NCI-H774 (cell line): Measurements from ENCODE around the gene LLCFC1.

ENCODE experiments used
- DNase-seq: peaks from one replicate; lab custom pipeline; 2025; lab: John Stamatoyannopoulos, UW

LLCFC1 gene

DNA sequence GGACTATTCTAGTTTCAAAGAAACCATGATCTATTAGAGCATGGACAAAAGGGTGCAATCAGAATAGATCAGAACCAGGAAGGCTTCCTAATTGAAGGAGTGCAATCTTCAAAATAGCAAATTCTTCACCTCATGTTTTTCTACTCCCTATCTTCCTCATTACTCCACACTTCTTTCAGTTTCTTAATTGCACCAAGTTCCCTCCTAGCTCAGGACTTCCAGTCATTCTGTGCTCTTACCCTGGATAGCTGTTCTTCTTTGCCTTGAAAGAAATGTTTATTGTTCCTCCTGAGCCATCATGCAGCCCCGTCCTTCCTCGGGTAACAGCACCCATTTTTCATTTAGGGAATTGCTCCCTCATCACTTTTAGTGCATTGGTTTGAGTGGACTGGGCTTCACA, 28.8 kb upstream of the LLCFC1 start:
- no peak for DNase-seq

DNA sequence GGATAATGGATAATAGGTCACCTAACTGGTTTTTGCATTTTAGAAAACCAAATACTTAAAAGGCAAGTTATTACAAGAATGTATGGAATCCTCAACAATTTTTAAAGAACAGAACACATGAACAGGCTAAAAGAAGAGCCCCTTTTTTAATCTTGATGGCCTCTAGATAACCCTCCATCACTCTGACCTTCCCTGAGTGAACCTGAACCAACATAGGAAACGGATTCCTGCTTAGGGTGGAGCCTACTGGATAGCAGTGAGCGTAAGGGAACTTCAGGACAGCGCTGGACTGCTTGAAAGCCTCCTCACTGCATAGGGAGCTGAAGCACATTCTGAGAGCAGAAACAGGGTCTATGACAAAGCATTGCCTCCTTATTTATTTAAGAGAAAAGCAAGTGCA, 26.2 kb upstream of the LLCFC1 start:
- DNase-seq: no peak

DNA sequence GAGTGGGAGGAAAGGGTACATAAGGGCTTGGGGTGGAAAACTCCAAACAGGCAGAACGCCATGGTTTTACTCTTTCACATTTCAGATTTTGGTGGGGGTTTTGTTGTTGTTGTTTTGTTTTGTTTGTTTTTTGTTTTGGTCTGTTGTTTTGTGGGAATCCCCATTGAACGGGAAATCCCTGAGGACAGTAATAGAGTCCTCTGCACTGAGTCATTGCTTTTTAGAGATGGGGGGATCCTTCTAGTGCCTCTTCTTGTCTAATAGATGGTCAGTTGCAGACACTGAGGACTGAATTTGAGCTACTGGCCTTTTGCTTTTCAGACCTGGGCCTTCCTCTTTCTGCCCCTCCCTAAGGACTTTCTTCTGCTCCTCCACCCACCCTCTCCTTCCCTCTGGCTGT, 25.7 kb upstream of the LLCFC1 start:
- DNase-seq: no peak

DNA sequence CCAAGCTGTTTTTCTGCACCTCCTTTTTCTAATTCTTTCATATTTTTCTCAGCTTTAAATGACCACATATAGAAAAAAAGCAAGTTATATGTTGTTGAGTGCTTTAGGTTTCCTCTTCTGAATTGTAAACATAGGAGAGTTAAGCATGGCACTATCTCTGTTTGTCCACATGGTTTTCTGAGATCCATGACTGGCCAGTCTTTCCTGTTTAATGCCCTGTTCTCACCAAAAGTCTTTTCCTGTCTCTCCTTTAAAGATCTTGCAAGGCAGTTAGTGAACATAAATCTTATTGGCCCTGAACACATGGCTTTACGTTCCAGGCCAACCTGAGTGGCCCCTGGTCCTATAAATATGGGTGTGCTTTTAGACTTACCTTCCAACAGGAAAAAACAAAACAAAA, 25.2 kb upstream of the LLCFC1 start:
- no peak for DNase-seq

DNA sequence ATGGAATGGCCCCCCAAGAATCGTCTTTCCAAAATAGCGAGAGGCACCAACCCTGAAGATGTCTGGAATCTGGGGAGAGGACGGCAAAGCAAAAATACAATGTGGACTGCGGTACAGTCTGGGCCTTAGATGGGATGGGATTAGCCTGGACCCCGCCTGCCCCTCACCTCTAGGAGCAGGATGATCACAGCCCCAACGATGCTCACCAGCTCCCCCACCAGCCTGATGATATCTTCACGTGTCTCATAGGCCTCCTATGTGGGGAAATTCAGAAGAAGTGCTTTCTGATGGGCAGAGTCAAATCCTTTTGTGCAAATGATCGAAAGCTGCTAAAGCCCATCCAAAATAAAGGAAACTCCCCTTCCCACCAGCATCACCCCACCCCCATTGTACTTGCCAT, 24.0 kb upstream of the LLCFC1 start:
- DNase-seq: no peak

DNA sequence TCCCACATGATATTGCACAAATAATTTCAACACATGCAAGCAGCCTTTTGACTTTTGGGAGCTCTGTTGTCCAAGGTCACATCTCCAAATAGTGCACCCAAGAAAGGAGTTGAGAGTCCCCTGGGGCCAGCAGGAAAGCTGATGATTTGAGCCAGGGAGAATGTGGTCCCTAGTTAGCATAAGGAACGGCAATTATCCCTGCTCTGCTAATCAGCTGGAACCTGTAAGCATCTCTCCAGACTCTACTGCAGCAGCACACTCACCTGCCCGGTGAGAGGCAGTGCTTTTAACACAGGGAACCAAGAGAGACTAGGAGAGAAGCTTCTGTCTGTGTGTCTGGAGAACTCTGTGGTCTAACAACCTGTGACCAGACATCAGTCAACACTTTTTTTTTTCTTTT, 22.8 kb upstream of the LLCFC1 start:
- DNase-seq: no peak

- no peak for DNase-seq
These were observed 21.8 kb upstream of the LLCFC1 start for GRCh38 chr7:142917447-142917846.

DNA sequence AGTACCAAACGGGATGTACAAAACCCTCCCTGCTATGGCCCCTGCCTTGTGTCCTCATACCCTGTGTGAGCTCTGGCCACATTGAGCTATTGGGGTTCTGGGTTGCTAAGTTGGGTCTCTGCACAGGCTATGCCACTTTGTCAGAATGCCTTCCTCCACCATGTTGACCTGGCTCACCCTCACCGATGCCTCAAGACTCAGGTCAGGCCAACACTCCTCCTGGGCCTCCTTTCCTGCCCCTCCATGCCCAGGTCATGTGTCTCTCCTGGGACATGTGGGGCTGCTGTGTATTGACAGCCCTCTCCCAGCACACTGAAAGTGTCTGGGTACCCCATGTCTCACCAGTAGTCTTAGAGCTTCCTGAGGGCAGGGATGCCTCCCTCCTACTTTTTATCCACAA, 20.4 kb upstream of the LLCFC1 start:
- no peak for DNase-seq

DNA sequence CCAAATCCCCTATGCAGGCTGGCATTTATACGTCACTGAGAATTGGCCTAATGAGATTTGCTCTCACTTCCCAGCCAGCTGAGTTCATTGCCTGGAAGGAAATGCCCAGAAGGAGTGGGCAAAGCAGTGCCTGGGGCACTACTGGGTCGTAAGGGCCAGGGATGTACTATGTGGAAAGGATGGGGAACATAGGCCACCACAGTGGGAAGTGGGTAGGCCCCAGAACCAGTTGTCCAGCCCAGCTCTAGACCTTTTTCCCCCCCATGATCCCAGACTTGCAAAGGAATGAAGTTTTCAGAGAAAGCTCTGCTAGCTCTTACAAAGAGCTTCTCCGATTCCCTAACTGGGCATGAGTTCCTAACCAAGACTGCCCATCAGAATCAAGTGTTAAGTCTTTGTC, 19.6 kb upstream of the LLCFC1 start:
- DNase-seq: no peak

- no peak for DNase-seq
These were observed 15.9 kb upstream of the LLCFC1 start for GRCh38 chr7:142923391-142923790.

DNA sequence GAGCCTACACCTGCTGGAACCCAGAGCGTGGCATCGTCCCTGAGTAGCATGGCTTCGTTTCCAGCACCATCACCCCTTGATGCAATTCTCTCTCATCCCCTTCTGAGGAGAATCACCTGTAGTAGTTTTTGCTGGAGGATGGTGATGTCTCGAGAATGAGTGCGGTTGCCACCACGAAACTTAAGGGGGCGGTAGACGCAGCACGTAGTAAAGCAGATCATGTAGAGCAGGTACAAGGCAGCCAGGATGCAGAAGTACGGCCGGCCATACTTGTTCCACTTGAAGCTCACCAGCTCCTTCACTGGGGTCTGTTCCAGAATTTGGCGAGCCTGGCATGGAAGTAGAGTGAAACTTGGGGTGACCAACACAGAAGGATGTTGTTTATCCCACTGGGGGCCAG, 13.9 kb upstream of the LLCFC1 start:
- DNase-seq: no peak

DNA sequence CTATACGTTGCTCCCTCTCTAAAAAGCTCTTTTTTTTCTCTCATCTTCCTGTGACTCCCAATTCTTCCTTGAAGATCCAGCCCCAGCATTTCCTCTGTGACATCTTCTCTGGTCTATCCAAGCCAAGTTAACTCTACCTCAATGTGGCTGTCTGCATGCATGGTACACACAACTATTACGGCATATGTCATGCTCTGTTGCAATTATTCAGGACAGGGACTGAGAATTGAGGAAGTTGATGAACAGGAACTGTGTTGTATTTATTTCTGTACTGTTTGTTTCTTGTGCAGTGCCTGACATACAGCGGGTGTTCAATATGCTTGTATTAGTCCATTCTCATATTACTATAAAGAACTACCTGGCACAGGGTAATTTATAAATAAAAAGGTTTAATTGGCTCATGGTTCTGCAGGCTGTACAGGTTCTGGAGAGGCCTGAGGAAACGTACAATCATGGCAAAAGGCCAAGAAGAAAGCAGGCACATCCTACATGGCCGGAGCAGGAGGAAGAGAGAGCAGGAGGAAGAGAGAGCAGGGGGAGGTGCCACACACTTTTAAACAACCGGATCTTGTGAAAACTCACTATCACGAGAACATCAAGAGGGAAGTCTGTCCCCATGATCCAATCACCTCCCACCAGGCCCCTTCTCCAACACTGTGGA, 12.1 kb upstream of the LLCFC1 start:
- no peak for DNase-seq

DNA sequence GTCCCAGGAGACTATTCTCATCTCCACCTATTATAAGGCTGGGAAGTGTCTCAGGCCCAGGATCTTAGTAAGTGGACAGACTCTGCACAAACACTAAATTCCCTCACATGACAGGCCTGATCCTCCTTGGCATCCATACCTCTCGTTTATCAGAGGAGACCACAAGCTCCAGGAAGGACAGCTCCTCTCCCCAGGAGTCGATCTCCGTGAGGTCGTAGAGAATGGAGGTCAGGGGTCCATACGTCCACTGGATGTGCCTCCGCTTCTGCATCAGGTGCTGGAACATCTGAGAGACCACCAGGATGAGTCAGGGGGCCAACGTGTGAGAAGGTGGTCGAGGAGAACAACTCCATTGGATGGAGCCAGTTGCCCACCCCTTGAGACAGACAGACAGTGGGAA, 11.3 kb upstream of the LLCFC1 start:
- no peak for DNase-seq

DNA sequence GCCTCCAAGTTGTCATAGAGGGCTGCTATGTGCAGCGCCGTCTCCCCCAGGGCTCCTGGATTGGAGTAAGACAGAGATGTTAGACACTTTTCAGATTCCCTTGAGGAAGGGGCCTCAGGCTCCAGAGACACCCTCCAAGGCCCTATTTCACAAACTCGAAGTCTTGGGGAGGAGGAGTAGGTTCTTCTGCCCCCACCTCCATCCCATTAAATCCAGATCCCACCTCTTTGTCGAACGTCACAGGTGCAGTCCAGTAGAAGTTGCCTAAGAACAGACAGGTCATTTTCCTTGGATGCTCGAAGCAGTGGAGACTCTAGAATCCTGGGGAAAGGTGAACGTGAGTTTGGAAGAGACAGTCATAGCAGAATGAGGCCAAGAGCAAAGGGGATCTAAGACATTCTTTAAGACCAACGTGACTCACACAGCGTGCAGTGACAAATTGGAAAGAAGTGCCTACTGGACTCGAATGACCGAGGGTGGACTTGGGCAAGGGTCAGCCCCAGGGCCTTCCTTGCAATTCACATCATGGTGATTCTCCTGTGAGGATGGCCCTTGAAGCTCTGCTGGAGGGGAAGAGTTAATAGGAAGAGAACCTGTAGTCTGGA, 9.1 kb upstream of the LLCFC1 start:
- no peak for DNase-seq

- no peak for DNase-seq
These were observed 6.7 kb upstream of the LLCFC1 start for GRCh38 chr7:142932386-142933091.

- no peak for DNase-seq
These were observed 6.2 kb upstream of the LLCFC1 start for GRCh38 chr7:142933092-142933475.

- DNase-seq: no peak
These were observed 5.7 kb upstream of the LLCFC1 start, which contains the start of gene TRPV5 for GRCh38 chr7:142933624-142934023. TRPV5 (minus strand) TSS chr7:142933746; CDS start chr7:142933459, 287 bp downstream.

DNA sequence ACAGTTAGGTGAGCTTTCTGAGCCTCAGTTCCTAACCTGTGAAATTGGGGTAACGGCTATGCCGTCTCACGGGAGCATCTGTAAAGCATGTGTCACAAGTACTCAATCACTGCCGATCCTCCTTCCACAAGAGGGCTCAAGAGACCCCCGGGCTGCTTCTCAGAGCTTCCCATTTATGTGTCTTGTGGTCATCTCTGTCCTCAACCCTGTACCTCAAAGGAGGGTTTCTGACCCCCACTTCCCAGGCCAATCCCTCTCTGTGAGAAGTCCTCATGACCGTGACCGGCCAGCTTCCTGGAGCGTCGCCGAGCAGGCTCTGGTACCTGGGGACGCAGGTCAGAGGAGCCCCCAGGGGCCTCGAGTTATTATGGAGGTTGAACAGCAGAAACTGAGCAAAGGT, 5.2 kb upstream of the LLCFC1 start:
- DNase-seq: no peak

DNA sequence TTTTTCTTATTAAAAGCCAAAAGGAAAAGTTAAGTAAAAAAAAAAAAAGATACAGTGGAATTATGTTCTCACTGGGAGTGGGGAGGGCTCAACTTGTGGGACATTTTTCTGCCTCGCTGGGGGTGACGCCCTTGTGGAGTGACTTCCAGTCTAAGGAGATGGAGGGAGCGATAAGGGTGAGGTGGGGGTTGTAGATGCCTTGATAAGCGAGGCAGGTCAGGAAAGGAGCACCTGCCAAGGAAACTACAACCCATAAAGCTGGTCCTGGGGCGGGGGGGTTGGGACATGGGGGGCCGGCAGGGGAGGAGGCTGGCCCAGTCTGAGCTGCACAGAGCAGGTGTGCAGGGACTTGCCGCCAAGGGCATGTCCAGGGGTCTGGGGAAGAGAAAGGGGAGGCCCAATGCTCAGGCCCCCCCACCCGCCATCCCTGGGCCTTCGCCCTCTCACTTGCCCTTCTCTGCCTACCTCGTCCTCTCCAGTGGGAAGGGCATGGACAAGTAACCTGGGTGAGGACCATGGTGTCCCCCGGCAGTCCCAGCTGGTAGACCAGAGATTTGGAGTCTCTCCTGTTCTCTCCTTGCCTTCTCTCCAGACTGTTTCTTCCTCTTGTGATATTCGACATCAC, 3.2 kb upstream of the LLCFC1 start:
- DNase-seq: no peak

DNA sequence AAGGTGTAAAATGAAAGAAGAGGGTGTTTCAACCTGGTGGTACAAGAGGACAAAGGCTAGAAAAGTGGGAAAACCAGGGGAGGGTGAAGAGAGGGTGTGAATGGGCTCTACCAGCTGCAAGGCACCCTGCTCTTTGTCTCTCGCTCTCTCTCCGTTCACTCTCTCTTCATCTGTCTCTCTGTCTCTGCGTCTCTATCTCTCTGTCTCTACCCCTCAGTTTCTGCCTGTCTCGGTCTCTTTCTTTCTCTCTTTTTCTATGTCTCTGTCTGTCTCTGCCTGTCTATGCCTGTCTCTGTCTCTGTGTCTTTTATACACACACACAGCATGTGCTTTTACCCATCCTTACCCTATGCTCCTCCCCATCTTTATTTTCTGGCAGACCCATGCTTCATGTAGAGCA, 673 bp upstream of the LLCFC1 start:
- DNase-seq: no peak

DNA sequence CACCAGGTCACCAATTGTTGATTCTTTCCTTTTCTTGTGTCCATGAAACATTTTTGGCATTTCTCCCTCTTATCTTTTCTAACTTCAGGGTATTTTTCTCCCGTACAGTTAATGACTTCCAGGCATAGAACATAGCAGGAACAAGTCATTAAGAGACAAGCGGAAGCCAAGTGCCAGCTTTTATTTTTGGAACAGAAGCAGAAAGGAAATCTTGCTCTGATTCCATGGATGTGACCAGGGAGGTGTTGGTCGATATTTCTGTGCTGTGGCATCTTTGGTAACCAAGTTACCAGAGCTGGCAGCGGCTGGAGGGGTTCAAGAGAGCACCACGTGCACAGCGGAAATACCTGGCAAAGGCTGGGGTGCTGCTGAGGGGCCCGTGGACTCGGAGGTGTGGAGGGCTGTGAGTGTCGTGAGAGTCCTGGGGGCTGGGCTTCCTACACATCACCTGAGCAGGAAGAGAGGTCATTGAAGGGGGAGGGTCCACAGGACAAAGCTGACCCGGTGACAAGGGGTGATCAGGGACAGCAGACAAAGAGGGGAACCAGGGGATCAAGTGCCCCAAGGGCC, 1.8 kb downstream of the LLCFC1 start:
- no peak for DNase-seq

DNA sequence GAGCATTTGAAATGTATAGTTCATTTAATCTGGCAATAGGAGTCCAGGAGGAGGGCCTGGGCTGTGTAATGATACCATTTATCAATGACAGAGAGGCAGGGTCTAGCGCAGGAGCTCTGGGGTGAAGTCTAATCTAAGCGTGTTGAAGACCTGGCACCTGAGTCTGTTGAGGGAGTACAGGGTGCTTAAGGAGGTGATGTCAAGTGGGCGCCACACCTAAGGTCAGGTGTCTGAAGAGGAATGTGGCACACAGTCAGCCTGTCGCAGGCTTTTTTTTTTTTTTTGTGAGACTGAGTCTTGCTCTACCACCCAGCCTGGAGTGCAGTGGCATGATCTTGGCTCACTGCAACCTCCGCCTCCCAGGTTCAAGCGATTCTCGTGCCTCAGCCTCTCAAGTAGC, 2.3 kb downstream of the LLCFC1 start:
- no peak for DNase-seq

GRCh38 chr7:142942746-142943145, 3.5 kb downstream of the LLCFC1 start:
- no peak for DNase-seq
